Activated CD4-positive, alpha-beta T cell treated with anti-CD3 and anti-CD28 coated beads, Interleukin-2, amount 50 U/mL, for 1 hour (primary cell): ENCODE results near the gene TEAD2.
"Not testable (repeated sequence)": the region's sequence is repeated elsewhere in the genome, so short reads cannot be mapped to it uniquely, and the experiment has no call there.

Experiments used
- DNase-seq: peaks from one replicate; pipeline ENCODE4 v3.0.0-alpha.2; 2020

The TEAD2 gene

DNA sequence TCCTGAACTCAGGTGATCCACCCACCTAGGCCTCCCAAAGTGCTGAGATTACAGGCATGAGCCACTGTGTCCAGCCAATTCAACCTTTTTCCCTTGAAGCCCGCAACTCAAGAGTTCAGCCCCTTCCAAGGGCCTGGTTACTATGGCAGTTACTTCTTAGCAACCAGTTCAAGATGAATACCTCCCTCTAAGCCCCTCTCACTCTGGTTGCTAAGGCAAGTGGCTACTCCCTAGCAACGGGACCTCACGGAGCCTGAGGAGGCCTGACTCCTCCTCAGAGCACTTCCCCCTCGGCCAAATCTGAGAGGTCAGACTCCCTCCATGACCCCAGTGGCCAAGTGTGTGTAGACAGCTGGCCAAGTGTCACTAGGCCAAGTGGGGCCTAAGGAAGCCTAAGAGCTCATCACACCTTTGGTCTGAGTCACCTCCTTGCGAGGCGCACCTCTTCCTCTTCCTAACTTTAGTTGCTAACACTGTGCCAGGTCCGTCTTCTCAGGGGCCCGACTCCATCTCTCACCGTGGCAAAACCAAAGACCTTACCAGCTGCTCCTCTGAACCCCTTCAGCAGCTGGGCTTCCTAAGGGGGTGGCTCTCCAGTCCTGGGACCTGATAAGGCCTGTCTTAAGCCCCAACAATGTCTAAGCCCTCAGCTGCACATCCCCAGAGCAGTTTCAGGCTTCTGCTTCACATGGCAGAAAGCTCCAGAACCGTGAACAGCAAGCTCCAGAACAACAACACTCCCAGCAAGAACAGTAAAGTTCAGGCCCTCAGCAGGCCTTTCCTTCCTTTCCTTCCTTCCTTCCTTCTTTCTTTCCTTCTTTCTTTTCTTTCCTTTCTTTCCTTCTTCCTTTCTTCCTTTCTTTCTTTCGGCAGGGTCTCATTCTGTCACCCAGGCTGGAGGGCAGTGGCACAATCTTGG is 17.5 kb downstream of the TEAD2 start:
- DNase-seq, result no peak

DNA sequence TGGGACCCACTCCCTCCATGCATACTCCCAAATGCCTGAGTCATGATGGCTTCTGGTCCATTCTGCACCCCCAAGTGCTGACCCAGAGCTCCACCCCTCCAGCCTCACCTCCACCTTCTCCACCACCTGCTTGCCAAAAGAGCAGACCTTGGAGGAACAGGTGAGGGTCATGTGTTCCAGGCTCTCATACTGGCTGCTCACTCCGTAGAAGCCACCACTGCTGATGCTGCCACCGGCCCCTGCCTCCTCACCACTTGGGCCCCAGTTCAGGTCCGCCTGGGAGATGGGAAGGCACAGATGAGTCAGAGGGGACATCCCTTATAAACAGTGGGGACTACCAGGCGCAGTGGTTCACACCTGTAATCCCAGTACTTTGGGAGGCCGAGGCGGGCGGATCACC is 19.1 kb downstream of the TEAD2 start:
- no peak for DNase-seq

DNA sequence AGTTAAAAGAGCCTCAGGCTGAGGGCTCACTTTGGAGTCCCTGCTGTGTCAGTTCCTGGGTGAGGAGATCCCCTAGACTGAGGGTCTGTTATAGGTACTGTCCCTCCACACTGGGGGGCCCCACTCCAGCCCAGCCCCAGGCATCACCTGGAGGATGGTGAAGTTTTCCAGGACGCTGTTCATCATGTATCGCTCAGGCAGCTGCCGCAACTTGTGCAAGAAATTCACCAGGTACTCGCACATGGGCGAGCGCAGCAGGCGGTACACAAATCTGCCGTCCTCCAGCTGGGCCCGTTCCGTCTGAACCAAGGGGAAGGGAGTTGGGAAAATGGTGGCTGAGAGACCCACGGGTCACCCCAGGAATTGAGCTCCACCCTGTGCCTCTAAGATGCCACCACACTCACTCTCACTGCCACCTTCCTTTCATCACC is 19.9 kb downstream of the TEAD2 start:
- DNase-seq, result no peak

GRCh38 chr19:49340865-49341718 is 21.1 kb downstream of the TEAD2 start:
- no peak for DNase-seq

GRCh38 chr19:49340069-49340864 is 21.9 kb downstream of the TEAD2 start:
- no peak for DNase-seq

DNA sequence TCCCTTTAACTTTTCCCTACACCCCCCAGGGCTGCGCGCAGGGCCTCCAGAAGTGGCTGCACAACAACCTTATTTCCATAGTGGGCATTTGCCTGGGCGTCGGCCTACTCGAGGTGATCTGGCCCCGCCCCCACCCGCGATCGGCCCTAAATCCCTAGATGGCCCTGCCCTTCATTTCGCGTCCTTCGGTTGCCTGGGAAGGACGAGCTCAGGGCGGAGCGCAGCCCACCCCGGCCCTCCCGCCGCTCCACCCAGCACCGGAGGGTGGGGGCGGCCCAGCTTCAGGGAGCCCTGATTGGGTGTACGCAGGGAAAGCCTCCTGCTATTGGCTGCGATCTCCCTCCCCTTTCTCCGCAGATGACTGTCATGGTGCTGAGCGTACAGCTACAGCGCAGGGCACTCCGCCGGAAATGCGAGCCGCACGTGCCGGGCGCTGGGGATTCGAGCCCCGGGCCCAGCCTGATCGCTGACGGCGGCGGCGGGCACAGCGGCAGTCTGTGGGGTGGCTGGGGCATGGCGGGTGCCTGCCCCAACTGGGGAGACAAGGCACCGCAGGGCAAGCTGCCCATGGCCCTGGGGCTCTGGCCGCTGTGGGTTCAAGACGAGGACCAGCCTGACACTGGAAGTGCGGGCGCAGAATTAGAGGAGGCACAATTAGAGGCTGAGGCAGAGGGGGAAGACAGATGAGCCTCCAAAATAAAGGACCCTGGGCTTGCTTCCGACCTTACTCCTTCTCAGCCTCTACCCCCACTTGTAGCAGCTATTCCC is 22.7 kb downstream of the TEAD2 start:
- no peak for DNase-seq

DNA sequence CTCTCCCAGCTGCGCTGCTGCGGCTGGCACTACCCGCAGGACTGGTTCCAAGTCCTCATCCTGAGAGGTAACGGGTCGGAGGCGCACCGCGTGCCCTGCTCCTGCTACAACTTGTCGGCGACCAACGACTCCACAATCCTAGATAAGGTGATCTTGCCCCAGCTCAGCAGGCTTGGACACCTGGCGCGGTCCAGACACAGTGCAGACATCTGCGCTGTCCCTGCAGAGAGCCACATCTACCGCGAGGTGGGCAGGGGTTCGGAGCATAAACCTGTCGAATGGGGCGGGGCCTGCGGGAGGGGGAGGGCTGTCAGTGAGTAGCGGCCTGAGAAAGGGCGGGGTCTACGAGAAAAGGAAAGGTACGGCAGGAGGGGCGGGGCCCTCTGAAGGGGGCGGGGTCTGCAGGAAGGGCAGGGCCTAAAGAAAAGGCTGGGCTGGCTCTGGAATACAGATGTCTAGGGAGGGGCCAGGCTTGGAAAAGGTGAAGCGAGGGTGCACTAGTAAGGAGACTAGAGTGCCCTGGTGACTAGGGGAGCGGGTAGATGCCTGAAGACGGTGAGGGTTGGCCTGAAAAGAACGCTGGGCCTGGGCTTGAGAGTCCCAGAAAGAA is 23.4 kb downstream of the TEAD2 start:
- no peak for DNase-seq

- DNase-seq, result no peak
Measured at GRCh38 chr19:49338023-49338677, 24.1 kb downstream of the TEAD2 start.

- DNase-seq, result no peak
Measured at GRCh38 chr19:49337267-49338022, 24.8 kb downstream of the TEAD2 start.

DNA sequence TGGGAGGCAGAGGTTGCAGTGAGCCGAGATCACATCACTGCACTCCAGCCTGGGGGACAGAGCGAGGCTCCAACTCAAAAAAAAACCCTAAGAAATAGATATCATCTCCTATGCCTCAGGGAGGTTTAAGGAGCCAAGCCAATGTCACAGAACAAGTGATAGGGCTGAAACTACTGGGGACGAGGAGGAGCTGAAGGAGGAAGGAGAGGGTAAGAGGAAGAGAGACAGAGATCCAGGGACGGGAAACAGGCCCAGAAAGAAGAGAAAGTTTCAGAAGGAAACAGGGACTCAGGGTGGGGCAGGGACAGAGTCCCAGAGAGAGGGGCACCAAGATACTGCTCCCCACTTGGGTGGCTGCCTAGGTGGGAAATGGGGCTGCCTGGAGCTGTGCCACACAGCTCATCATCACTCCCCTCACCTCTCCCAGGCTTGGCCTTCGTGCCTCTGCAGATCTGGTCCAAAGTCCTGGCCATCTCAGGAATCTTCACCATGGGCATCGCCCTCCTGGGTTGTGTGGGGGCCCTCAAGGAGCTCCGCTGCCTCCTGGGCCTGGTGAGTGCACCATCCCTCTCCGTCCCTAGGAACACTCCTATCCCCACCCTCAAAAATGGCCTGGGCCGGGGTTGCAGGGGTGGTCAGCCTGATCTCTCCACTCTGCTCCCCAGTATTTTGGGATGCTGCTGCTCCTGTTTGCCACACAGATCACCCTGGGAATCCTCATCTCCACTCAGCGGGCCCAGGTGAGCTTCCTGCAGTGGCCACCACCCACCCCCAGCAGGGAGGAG is 25.5 kb downstream of the TEAD2 start:
- no peak for DNase-seq

GRCh38 chr19:49335784-49336481 is 26.3 kb downstream of the TEAD2 start:
- peak; percentile 14 for DNase-seq

GRCh38 chr19:49335071-49335783 is 27.0 kb downstream of the TEAD2 start, which contains the start of gene CD37:
CD37 (plus strand) TSS chr19:49335406; CDS start chr19:49335541, 135 bp downstream.
- peak; percentile 47 for DNase-seq

- peak; percentile 59 for DNase-seq
Measured at GRCh38 chr19:49333811-49334288, 28.4 kb downstream of the TEAD2 start.

DNA sequence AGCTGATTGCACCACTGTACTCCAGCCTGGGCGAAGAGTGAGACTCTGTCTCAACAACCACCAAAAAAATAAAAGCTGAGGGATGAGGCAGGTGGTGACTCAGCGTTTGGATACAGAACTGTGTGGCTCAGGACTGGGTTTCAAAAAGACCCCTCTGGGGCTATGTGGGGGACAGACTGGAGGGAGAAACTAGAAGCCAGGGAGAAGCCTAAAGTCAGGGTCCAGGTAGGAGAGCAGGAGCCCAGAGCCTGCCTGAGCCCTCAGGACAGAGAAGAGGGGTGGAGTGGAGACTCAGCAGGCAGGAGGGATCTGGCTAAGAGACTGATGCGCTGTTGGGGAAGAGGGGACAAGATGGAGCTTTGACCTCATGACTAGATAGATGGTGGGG is 28.8 kb downstream of the TEAD2 start:
- DNase-seq, result no peak

- DNase-seq, result not testable (repeated sequence)
Measured at GRCh38 chr19:49332691-49333417, 29.4 kb downstream of the TEAD2 start.

- peak; percentile 43 for DNase-seq
Measured at GRCh38 chr19:49331616-49332055, 30.6 kb downstream of the TEAD2 start.

- DNase-seq, result not testable (repeated sequence)
Measured at GRCh38 chr19:49331187-49331586, 31.0 kb downstream of the TEAD2 start.
